NCI-H82 (cell line): Measurements from ENCODE around the gene ANKRD33.
A peak's percentile ranks its signal among the peaks of the same experiment; 100 is the strongest.
"Not testable (repeated sequence)": the region's sequence is repeated elsewhere in the genome, so short reads cannot be mapped to it uniquely, and the experiment has no call there.

Experiments used
- DNase-seq: peaks from one replicate; lab custom pipeline; 2025; lab: John Stamatoyannopoulos, UW

The ANKRD33 gene

DNA sequence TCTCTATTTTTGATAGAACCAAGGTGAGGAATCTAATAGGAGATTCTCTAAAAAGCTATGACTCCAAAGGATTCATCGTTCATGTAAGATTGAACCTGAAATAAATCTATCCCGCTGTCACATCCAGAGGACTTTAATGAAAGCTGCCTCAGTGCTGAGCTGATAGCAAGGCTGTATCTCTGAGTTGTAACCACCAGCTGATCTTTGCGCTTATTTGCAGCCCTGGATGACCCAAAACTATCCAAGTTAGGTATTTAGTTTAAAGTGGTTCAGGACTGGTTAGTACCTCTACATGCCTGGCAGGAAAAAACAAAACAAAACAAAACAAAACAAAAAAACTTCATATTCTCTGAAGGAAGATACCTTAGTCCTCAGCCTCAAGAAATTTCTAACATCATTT, 8.8 kb upstream of the ANKRD33 start:
- no peak for DNase-seq

DNA sequence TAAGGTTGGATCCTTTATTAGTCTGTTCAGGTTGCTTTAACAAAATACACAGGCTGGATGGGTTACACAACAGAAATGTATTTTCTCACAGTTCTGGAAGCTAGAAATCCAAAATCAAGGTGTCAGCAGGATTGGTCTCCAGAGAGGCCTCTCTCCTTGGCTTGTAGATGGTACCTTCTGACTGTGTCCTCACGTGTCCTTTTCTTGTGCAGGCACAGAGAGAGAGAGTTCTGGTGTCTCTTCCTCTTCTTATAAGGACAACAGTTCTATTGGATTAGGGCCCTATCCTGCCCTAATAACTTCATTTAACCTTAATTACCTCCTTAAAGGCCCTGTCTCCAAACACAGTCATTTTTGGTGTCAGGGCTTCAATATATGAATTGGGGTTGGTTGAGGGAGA, 4.6 kb upstream of the ANKRD33 start:
- DNase-seq, result peak; percentile 75

- no peak for DNase-seq
These were observed 3.8 kb upstream of the ANKRD33 start for GRCh38 chr12:51883998-51884675.

GRCh38 chr12:51884676-51885229, 3.1 kb upstream of the ANKRD33 start:
- peak; percentile 66 for DNase-seq

DNA sequence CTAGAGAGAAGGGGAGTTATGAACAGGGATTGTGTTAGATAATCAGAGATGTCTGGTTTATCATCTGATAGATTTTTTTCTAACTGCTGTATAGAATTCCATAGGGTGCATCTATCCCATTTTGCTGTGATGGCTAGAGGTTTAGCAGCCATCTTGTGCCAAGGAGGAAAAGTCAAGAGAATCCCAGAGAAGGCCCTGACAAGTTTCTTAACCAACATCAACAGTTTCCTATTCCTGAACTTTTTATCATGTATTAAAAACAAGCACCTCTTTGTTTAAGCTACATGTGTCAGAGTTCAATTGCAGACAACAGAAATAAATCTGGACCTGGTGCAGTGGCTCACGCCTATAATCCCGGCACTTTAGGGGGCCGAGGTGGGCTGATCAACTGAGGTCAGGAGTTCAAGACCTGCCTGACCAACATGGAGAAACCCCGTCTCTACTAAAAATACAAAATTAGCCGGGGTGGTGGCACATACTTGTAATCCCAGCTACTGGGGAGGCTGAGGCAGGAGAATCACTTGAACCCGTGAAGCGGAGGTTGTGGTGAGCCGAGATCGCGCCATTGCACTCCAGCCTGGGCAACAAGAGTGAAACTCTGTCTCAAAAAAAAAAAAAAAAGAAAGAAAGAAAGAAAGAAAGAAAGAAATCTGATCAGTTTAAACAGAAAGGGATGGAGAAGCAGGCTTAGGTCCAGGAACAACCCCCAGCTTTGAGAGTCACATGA, 2.4 kb upstream of the ANKRD33 start:
- not testable (repeated sequence) for DNase-seq

DNA sequence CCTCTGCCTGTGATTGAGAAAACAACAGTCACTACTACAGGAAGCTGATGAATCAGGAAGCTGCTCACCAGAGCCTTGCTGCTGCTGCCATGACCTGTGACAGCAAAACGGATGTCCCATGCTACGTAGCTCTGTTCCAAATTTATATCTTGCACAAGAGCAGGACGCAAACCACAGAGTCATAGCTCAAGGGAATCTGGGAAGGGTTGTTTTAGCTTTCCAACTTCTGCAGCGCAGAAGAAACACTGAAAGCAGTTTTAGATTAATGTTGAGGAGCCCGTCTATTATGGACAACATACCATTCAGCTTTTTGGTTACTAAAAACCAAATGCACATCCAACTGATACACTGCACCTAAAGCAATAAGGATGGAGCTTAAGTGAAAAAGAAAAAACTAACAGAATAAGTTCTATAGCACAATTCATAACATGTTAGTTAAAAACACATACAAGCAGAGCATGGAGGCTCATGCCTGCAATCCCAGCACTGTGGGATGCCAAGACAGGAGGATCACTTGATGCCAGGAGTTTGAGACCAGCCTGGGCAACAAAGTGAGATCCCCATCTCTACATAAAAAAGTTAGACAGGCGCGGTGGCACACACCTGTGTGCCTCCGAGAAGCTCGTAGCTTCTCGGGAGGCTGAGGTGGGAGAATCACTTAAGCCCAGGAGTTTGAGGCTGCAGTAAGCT, 1.7 kb upstream of the ANKRD33 start:
- DNase-seq, result no peak

GRCh38 chr12:51888316-51889215, 663 bp downstream of the ANKRD33 start:
- no peak for DNase-seq

GRCh38 chr12:51889216-51890132, 1.6 kb downstream of the ANKRD33 start:
- DNase-seq, result no peak

GRCh38 chr12:51890133-51890464, 2.2 kb downstream of the ANKRD33 start:
- no peak for DNase-seq

DNA sequence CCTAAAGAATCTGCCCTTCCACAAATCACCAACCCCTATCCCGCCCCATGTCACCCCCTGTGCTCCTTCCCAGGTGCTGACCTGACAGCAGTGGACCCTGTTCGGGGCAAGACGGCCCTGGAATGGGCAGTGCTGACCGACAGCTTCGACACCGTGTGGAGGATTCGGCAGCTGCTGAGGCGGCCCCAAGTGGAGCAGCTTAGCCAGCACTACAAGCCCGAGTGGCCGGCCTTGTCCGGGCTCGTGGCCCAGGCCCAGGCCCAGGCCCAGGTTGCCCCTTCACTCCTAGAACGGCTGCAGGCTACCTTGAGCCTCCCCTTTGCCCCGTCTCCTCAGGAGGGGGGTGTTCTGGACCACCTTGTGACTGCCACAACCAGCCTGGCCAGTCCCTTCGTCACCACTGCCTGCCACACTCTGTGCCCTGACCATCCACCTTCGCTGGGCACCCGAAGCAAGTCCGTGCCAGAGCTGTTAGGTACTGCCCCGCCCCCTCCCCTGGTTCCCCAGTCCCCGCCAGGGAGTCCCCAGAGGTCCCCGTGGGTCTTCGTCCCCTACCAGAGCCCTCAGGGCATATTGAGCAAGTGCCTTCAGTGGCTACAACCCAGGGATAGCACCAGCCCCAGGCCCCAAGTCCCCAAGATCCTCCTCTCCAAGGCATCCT, 2.7 kb downstream of the ANKRD33 start:
- no peak for DNase-seq

- no peak for DNase-seq
These were observed 3.9 kb downstream of the ANKRD33 start for GRCh38 chr12:51891843-51892242.

DNA sequence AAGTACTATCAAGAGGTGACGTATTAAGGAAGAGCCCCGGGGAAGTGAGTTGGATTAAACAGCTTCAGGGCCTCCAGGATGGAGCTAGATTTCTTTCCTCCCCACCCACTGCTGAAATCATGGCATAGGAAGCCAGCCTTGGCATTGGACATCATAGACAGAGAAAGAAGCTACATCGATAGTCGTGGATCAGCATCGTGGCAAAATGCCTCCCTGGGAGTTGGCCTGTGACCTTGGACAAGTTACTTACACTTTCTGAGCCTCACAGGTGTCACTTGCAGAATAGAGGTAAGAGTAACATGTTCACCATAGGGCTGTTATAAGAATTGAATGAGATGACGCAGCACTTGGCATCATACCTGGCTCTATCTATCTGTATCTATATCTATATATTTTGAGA, 5.9 kb downstream of the ANKRD33 start:
- no peak for DNase-seq

DNA sequence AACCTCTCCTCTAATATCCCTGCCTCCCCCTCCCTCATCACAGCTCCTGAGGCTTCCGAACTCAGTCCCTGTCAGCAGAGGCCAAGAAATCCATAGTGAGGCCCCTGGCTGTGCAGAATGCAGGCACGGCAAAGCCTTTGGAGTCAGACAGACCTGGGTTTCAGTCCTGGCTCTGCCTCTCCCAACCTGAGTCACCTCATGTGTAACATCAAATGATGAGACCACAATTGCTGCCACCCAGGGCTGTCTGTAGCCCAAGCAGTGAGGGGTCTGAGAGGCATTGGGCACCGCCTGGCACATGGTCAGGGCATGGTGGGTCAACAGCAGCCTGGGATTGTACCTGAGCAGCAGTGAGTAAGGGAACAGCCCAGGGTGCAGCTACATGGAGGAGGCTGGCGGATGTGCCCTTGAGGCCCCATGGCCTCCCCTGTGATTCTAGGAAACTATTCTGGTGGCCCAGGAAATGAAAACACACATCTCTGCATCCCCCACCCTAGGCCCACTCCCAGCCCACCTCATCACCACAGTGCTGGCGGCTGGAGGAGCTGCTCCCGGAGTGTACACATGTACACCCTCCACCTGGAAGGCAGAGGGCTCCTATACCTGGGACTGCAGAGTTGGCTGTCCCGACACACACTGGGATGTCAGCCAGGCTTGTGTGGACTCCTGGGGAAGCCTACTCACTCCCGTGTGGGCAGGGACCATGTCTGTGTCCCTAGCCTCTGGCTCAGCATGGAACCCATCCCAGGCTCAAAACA, 7.7 kb downstream of the ANKRD33 start:
- DNase-seq, result no peak

DNA sequence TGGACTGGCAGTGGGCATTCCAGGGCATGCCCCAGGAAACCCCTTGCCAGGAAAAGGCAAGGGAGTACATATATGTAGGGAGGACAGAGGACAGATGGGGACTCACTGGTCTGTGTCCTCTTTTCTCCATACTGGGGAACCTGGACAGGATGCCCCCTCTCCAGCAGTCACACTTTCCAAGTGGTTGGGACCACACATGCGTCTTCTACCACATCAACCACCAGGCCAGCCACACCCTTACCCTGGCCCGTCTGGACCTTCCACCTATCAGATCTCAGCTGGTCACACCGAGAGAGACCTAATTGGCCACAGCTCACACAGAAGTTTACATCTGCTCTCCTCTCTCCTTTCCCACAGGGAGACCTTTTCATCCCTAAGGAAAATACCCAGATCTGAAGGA, 8.3 kb downstream of the ANKRD33 start:
- no peak for DNase-seq

- DNase-seq, result no peak
These were observed 9.3 kb downstream of the ANKRD33 start for GRCh38 chr12:51897181-51897580.

DNA sequence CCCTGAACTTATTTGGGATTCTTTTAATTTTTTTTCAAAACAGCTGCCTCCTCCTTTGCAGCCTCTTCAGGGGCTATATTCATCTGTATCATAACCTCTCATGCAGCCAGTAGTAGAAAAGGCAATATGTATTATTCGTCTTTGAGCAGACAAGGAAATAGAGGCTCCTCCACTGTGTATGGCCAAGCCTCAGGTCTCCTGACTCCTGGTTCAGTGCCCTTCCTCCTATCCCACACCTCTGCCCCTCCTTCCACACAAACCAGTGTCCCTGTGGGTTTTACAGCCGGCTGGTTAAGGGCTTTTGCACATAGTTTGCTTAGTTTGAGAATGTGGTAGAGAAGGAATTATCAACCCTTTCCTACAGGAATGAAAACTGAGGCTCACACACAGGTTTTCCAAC, 10.6 kb downstream of the ANKRD33 start:
- no peak for DNase-seq

- no peak for DNase-seq
These were observed 11.0 kb downstream of the ANKRD33 start for GRCh38 chr12:51898937-51899336.

GRCh38 chr12:51900323-51900889, 12.5 kb downstream of the ANKRD33 start:
- DNase-seq, result no peak

GRCh38 chr12:51901121-51901817, 13.4 kb downstream of the ANKRD33 start:
- no peak for DNase-seq
